GM23338 (cell line): Measurements from ENCODE around the gene SYNPO2. TPM values are rescaled to one million over a fixed set of nuclear protein-coding genes. Genes with fewer than 3 reads are reported as not detected.
A peak's percentile ranks its signal among the peaks of the same experiment; 100 is the strongest.

ENCODE experiments used
- ATAC-seq: fragments of 200-7000 bp; cut with Tn5 transposase; 3 replicates; pipeline ENCODE4 v1.9.1; 2020
- DNase-seq: peaks from one replicate; pipeline ENCODE4 v3.0.0-alpha.2; 2015; ENCODE audit warnings: low spot score
- H2AFZ ChIP-seq: fragments of 200-600 bp; sonication (generic); 2 replicates; pipeline ENCODE4 v1.8.0; 2016; ENCODE audit warnings: antibody characterized with exemption, mild to moderate bottlenecking, moderate library complexity
- H3F3A ChIP-seq: fragments of 200-600 bp; sonication (generic); replicated peaks from 2 replicates; pipeline ENCODE4 v1.8.0; 2017; ENCODE audit warnings: antibody characterized with exemption, mixed run types, low read depth
- H3K27ac ChIP-seq: fragments of 200-600 bp; sonication (generic); 2 replicates; pipeline ENCODE4 v1.6.1; 2016; ENCODE audit warnings: low read depth
- H3K27me3 ChIP-seq: fragments of 200-600 bp; sonication (generic); 2 replicates; pipeline ENCODE4 v1.8.0; 2016; ENCODE audit warnings: mild to moderate bottlenecking, mixed run types, moderate library complexity; ENCODE audit not compliant: insufficient read depth
- H3K36me3 ChIP-seq: fragments of 200-600 bp; sonication (generic); 2 replicates; pipeline ENCODE4 v1.8.0; 2016; ENCODE audit warnings: mild to moderate bottlenecking; ENCODE audit not compliant: insufficient read depth
- H3K4me1 ChIP-seq: fragments of 200-600 bp; sonication (generic); 2 replicates; pipeline ENCODE4 v1.8.0; 2016; ENCODE audit warnings: mild to moderate bottlenecking, moderate library complexity; ENCODE audit not compliant: insufficient read depth
- H3K4me2 ChIP-seq: fragments of 200-600 bp; sonication (generic); 2 replicates; pipeline ENCODE4 v1.7.1; 2017; ENCODE audit warnings: mixed run types
- H3K4me3 ChIP-seq: fragments of 200-600 bp; sonication (generic); 2 replicates; pipeline ENCODE4 v1.6.1; 2016; ENCODE audit warnings: mixed run types
- H3K79me2 ChIP-seq: fragments of 200-600 bp; sonication (generic); replicated peaks from 2 replicates; pipeline ENCODE4 v1.8.0; 2017; ENCODE audit warnings: mild to moderate bottlenecking; ENCODE audit not compliant: insufficient read depth
- H3K9me2 ChIP-seq: fragments of 200-600 bp; sonication (generic); 2 replicates; pipeline ENCODE4 v1.8.0; 2017; ENCODE audit not compliant: insufficient read depth
- H4K20me1 ChIP-seq: fragments of 200-600 bp; sonication (generic); replicated peaks from 2 replicates; pipeline ENCODE4 v1.8.0; 2017; ENCODE audit warnings: mild to moderate bottlenecking; ENCODE audit not compliant: insufficient read depth
- H3K27ac Mint-ChIP-seq: 2 replicates; pipeline ENCODE4 v1.8.0; 2020; ENCODE audit warnings: inconsistent platforms, mild to moderate bottlenecking, moderate library complexity, mixed read lengths
- H3K27me3 Mint-ChIP-seq: 3 replicates; pipeline ENCODE4 v1.8.0; 2022; ENCODE audit warnings: low read depth, mild to moderate bottlenecking, moderate library complexity, mixed read lengths, inconsistent platforms; ENCODE audit not compliant: insufficient read depth, poor library complexity
- H3K36me3 Mint-ChIP-seq: 3 replicates; pipeline ENCODE4 v1.8.0; 2021; ENCODE audit warnings: low read depth, mild to moderate bottlenecking, inconsistent platforms, moderate library complexity, mixed read lengths
- H3K4me1 Mint-ChIP-seq: 3 replicates; pipeline ENCODE4 v1.8.0; 2020; ENCODE audit warnings: mild to moderate bottlenecking, inconsistent platforms, mixed read lengths
- H3K4me3 Mint-ChIP-seq: 3 replicates; pipeline ENCODE4 v1.8.0; 2021; ENCODE audit warnings: moderate library complexity, mild to moderate bottlenecking, inconsistent platforms, mixed read lengths
- H3K9me3 Mint-ChIP-seq: 3 replicates; pipeline ENCODE4 v1.8.0; 2020; ENCODE audit warnings: moderate library complexity, mild to moderate bottlenecking, inconsistent platforms, mixed read lengths
- CREB1 ChIP-seq: fragments of 250-450 bp; sonication (Bioruptor Pico); IDR thresholded peaks from 2 replicates; pipeline ENCODE4 v1.5.0; 2020; ENCODE audit warnings: low read depth, mild to moderate bottlenecking, moderate library complexity
- CTCF ChIP-seq, 2 experiments: fragments of 200-600 bp in 1 of 2; sonication (generic) in 1 of 2; conservative IDR thresholded peaks; 2 replicates each; pipeline versions ENCODE4 v1.5.1 to v1.6.1; 2016 to 2017; ENCODE audit warnings: antibody characterized with exemption in 2 of 2, low read depth in 2 of 2, mild to moderate bottlenecking in 2 of 2, moderate library complexity in 1 of 2
- ETS1 ChIP-seq: IDR thresholded peaks from 2 replicates; pipeline ENCODE4 v1.6.1; 2016; ENCODE audit warnings: antibody characterized with exemption
- EZH2 ChIP-seq: fragments of 200-600 bp; sonication (generic); IDR thresholded peaks from one replicate; pipeline ENCODE4 v1.8.0; 2017; ENCODE audit warnings: antibody characterized with exemption, mild to moderate bottlenecking, low read depth; ENCODE audit not compliant: unreplicated experiment
- EZH2phosphoT487 ChIP-seq: fragments of 200-600 bp; sonication (generic); IDR thresholded peaks from one replicate; pipeline ENCODE4 v1.8.1; 2018; ENCODE audit warnings: antibody characterized with exemption; ENCODE audit not compliant: unreplicated experiment
- JUNB ChIP-seq: IDR thresholded peaks from one replicate; pipeline ENCODE4 v1.6.1; 2016; ENCODE audit warnings: antibody characterized with exemption; ENCODE audit not compliant: unreplicated experiment
- REST ChIP-seq: IDR thresholded peaks from one replicate; pipeline ENCODE4 v1.6.1; 2018; ENCODE audit warnings: antibody characterized with exemption; ENCODE audit not compliant: unreplicated experiment
- STAT1 ChIP-seq: IDR thresholded peaks from one replicate; pipeline ENCODE4 v1.6.1; 2016; ENCODE audit warnings: antibody characterized with exemption; ENCODE audit not compliant: unreplicated experiment
- ZNF114 ChIP-seq: fragments of 250-450 bp; sonication (Bioruptor Pico); IDR thresholded peaks from 2 replicates; pipeline ENCODE4 v1.5.0; 2020; ENCODE audit warnings: mild to moderate bottlenecking, moderate library complexity
- polyA plus RNA-seq: library from polyadenylated mRNA; unstranded; fragments of >200 nt; fragmentation: Nextera tagmentation; extraction: Ambion mirVana; gene quantifications from 2 replicates; pipeline ENCODE4 v1.2.1, GENCODE V29; 2016
- total RNA-seq: library from RNA; depleted of rRNA; stranded (reverse); fragments of >200 nt; shearing (Covaris generic); gene quantifications from 2 replicates; pipeline ENCODE4 v1.2.3, GENCODE V29; 2014

SYNPO2 gene
- total and polyA plus RNA-seq, 2 experiments from 2014 or later = 2.1 to 3.4 TPM

GRCh38 chr4:118867311-118868067, 21.2 kb upstream of the SYNPO2 start:
- Mint-ChIP-seq H3K4me1 (peaks cover 14% of the 10 kb centered on the region), H3K27ac (no peak overlapping the region), H3K9me3 (no peaks in the 10 kb centered on the region), H3K4me3 (no peak overlapping the region), H3K27me3 (no peaks in the 10 kb centered on the region), H3K36me3 (no peaks in the 10 kb centered on the region)
- Histone ChIP-seq H3K36me3 (no peaks in the 10 kb centered on the region), H3K27me3 (no peaks in the 10 kb centered on the region), H2AFZ (no peak overlapping the region), H3K27ac (no peak overlapping the region), H3K9me2 (no peaks in the 10 kb centered on the region), H3K79me2 (no peaks in the 10 kb centered on the region), H3K4me1 (peaks cover 38% of the 10 kb centered on the region), H3K4me3 (no peak overlapping the region), H4K20me1 (no peaks in the 10 kb centered on the region), H3F3A (no peaks in the 10 kb centered on the region), H3K4me2 (no peak overlapping the region)
- no peak for DNase-seq
- no peak for ATAC-seq
- no peak for TF ChIP-seq CTCF (conservative IDR thresholded peaks at IDR 0.05; ENCODE audit: low read depth in 2 of 2)
- no peak for TF ChIP-seq EZH2phosphoT487
- TF ChIP-seq CREB1 (CRISPR knock-in tag) = no peak
- TF ChIP-seq ETS1 = no peak
- TF ChIP-seq JUNB = no peak

GRCh38 chr4:118869808-118870342, 18.8 kb upstream of the SYNPO2 start:
- peaks cover 14% of the 10 kb centered on the region for H3K4me1 Mint-ChIP-seq
- Histone ChIP-seq H3K4me2 (no peak overlapping the region), H2AFZ (no peak overlapping the region), H3K9me2 (no peaks in the 10 kb centered on the region), H3K79me2 (no peaks in the 10 kb centered on the region), H3K27ac (peak overlapping the region; percentile 51; the same call in 1 of the 2 replicates), H3K27me3 (no peaks in the 10 kb centered on the region), H4K20me1 (no peaks in the 10 kb centered on the region), H3K36me3 (no peaks in the 10 kb centered on the region), H3K4me3 (no peak overlapping the region), H3F3A (no peaks in the 10 kb centered on the region), H3K4me1 (peaks cover 30% of the 10 kb centered on the region)
- peak; percentile 17 for DNase-seq
- no peaks in the 10 kb centered on the region for H3K9me3 Mint-ChIP-seq
- H3K27ac Mint-ChIP-seq = no peak overlapping the region; the same call in 1 of the 2 replicates
- no peak overlapping the region for H3K4me3 Mint-ChIP-seq
- H3K27me3 Mint-ChIP-seq = no peaks in the 10 kb centered on the region
- H3K36me3 Mint-ChIP-seq = no peaks in the 10 kb centered on the region
- peak; percentile 30 for ATAC-seq
- TF ChIP-seq STAT1 (no peak), ZNF114 (CRISPR knock-in tag) (no peak), REST (no peak), EZH2 (no peak), CREB1 (CRISPR knock-in tag) (no peak), ETS1 (no peak)
